DMS114 treated with DMSO at 0.1 percent for 48 hours (cell line): ENCODE measurements around the gene TCEANC.
"Not testable (repeated sequence)": the region's sequence is repeated elsewhere in the genome, so short reads cannot be mapped to it uniquely, and the experiment has no call there.

ENCODE experiments used
- DNase-seq: peaks from one replicate; lab custom pipeline; 2025; ENCODE audit not compliant: unreplicated experiment; lab: John Stamatoyannopoulos, UW

The TCEANC gene

GRCh38 chrX:13655674-13656073 is 2.7 kb downstream of the TCEANC start:
- DNase-seq, result no peak

GRCh38 chrX:13658602-13659001 is 5.7 kb downstream of the TCEANC start:
- peak; percentile 16 for DNase-seq

DNA sequence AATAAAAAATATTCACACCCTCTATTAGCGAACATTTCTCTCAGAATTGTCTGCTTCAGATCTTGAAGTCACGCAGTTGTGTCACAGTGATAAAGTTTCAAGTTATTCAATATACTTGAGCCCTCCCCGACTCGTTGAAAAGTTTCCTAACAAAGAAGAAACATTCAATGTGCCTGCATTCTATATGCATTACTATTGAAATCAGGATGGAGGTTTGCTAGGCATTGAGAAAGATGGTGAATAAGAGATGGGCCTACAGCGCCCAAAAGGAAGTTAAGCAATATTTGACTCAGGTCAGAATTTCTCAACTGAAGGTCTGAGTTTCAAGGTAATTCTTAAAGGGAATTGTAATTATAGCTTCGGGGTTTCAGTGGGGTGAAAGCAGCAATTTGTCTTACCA is 6.1 kb downstream of the TCEANC start:
- DNase-seq, result no peak

DNA sequence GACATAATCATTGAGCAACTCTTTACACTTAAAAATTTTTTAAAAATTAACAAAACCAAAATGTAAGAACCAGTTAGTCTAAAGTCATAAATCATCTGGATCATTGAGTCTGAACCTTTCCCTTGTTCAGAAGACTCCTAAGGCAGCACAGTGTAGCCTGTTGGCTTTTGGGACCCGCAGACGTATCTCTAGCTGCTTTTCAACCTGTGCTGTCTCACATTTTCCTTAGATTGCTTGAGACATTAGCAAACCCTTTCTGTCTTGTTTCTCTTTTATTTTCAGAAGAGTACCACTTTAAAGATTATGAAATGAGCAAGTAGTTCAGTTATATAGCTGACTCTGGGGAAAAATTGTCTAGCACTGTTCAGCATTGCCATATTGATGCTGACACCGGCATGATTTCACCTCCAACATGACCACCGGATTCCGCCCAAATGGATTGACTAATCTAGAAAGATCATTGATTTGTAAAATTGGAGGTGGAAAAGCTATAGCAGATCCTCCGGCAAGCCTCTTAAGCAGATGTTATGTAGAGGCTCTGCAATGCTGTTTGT is 8.9 kb downstream of the TCEANC start:
- no peak for DNase-seq

DNA sequence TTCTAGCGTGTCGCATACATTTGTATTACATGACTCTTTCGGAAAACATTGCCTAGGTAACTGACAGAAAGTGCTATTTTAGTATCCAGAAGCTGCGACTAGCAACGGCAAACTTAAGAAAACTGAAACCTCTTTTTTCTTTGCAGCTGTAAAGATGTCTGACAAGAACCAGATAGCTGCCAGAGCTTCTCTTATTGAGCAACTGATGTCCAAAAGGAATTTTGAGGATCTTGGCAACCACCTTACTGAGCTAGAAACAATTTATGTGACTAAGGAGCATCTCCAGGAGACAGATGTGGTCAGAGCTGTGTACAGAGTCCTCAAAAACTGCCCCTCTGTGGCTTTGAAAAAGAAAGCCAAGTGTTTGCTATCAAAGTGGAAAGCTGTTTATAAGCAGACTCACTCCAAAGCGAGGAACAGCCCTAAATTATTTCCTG is 9.4 kb downstream of the TCEANC start:
- DNase-seq, result no peak

- no peak for DNase-seq
These were observed 11.1 kb downstream of the TCEANC start for GRCh38 chrX:13664020-13664419.

GRCh38 chrX:13666836-13667235 is 13.9 kb downstream of the TCEANC start:
- DNase-seq, result no peak

GRCh38 chrX:13667919-13668318 is 15.0 kb downstream of the TCEANC start:
- DNase-seq, result no peak

DNA sequence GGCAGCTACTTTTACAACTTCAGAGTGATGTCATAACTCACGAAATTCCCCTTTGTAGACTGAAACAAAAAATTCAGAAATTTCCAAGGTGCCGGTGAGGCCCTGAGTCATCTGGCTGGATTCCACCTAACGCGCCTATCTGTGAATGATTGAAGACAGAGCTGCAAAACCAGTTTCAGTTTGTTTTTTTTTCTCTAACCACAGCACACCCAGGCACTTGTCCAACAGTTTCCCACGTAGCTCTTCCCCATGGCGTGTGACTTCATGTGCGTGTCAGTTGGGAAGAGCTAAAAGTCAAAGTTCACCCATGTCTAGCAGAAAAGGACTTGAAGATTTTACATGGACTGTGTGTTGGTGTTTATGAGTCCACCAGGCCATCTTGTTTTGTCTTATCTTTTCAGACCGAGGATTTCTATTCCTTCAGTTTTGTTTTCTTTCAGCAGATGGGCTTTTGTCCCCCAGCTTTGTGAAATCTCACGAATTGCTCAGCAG is 16.4 kb downstream of the TCEANC start:
- DNase-seq, result no peak

DNA sequence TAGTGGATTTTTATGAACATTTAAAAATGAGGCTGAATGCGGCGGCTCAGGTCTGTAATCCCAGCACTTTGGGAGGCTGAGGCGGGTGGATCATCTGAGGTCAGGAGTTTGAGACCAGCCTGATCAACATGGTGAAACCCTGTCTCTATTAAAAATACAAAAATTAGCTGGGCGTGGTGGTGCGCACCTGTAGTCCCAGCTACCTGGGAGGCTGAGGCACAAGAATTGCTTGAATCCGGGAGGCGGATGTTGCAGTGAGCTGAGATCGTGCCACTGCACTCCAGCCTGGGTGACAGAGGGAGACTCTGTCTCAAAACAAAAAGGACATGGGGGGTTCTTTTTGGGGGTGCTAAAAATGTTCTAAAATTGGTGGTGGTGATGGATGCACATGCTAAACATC is 16.8 kb downstream of the TCEANC start:
- not testable (repeated sequence) for DNase-seq

DNA sequence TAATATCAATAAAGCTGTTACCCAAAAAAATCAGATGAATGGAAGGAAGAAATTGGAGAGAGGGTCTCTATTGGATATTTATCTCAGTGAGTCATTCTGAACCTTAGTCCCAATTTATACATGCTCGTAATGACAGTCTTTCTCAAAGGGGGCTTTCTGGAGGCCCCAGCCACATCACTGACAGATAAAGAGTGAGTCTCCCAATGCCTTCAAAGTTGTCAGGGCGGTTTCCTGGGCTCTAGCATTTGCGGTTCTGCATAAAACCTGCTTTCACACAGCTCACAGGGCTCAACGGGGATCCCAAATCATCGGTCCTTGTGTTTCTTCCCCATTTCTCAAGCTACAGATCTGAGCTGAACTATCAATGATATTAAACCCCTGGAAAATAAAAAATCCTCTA is 17.3 kb downstream of the TCEANC start:
- no peak for DNase-seq

- DNase-seq, result no peak
These were observed 20.1 kb downstream of the TCEANC start for GRCh38 chrX:13673016-13673415.

GRCh38 chrX:13676885-13677284 is 23.9 kb downstream of the TCEANC start:
- no peak for DNase-seq

DNA sequence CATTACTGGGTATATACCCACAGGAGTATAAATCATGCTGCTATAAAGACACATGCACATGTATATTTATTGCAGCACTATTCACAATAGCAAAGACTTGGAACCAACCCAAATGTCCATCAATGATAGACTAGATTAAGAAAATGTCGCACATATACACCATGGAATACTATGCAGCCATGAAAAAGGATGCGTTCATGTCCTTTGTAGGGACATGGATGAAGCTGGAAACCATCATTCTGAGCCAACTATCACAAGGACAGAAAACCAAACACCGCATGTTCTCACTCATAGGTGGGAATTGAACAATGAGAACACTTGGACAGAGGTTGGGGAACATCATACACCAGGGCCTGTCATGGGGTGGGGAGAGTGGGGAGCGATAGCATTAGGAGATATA is 26.8 kb downstream of the TCEANC start:
- not testable (repeated sequence) for DNase-seq

DNA sequence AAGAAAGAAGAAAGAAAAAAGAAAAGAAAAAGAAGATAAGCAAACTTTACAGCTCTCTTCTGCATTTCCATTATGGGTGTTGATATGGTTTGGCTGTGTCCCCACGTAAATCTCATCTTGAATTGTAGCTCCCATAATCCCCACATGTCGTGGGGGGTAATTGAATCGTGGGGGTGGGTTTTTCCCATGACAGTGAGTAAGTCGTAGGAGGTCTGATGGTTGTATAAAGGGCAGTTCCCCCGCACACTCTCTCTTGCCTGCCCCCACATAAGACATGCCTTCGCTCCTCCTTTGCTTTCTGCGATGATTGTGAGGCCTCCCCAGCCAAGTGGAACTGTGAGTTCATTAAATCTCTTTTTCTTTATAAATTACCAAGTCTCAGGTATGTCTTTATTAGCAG is 28.7 kb downstream of the TCEANC start:
- DNase-seq, result no peak

- no peak for DNase-seq
These were observed 31.4 kb downstream of the TCEANC start for GRCh38 chrX:13684361-13684760.

DNA sequence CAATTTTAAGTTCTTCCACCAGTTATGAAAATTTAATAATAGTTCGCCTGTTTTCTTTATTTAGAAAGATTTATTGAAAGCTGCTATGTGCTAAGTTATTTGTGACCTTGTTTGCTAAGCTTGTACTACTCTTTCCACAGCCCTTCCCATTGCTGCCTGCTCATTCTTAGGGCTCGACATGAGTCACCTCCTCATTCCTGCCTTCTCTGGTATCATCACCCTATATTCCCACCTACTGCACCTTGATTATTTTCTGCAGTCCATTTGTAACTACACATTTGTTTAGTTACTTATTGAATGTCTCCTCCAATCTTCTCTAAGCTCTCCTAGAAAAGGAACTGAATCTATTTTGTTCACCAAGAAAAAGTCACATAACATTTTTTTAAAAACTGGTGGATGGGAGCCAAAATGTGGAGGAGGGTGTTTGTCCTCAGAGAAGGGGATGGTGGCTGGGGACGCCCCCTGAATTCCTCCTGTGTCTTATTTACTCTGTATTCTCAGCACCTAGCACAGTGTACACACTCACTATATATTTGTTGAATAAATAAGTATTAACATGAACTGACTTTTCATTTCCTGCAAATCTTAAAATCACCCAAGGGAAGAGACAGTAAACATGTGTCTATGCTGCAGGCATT is 32.3 kb downstream of the TCEANC start:
- no peak for DNase-seq

GRCh38 chrX:13687203-13687602 is 34.3 kb downstream of the TCEANC start:
- no peak for DNase-seq

- no peak for DNase-seq
These were observed 35.5 kb downstream of the TCEANC start for GRCh38 chrX:13688384-13688957.

DNA sequence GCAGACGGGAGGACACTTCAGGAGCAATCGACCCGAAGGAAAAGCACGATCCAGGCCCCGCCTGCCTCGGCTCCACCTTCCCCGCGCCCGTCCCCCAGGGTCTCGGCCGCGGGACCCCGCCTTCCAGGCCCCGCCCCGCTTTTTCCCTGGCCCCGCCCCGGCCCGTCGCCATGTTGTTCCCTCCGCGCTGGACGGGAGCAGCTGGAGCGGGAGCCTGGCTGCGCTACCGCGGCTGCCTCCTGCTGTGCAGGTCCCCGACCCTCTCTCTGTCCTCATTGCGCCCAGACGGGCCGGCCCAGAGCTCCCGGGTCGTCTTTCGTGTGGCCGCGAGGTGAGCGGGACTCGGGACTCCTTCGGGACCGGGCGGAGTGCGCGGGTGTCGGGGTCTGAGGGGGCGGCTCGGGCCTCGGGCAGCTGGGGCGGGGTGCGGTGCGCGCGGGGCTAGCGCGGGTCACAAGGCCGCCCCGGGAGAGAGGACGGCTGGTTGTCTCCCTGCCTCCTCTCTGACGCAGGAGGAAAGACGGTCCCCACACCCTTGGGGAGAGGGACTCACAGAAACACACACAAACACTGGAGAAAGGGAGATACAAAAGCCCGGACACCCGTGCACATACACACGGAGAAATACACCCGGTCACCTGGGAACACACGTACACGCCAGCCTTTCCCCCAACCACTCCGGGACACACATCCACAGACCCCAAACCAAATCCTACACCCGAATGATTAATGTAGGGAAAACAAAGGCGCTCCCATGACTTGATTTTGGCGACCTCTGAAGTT is 36.2 kb downstream of the TCEANC start, which contains the start of gene RAB9A:
TSS of gene RAB9A (plus strand) at position 171 of the 783 bp plus-strand sequence. CDS start 19,619 bp downstream, outside the sequence.
- peak; percentile 44 for DNase-seq

DNA sequence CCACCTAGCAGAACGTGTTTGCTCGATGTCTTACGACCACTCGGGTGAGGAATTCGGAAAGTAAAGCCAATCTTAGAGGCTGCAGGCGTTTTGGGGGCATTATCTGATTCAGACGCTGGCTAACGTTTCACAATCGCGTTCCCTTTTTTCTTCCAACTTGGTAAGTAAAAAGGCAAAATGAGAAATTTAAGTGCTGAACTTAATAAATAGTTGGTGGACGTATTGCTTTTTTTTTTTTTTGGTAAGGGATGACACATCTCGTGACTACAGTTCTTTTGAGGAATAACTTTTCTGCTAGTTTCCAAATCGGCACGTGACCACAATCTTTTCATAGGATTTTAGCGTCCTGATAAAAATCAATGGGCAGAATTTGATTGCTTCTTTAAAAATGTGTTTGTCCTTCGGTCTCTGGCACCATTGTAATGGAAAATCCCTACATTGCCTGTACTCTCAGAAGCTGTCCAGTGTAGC is 36.8 kb downstream of the TCEANC start:
- DNase-seq, result no peak

GRCh38 chrX:13690836-13691235 is 37.9 kb downstream of the TCEANC start:
- no peak for DNase-seq
